Memory B cell (primary cell): ENCODE measurements around the gene ZNF575.

ENCODE experiments used
- ATAC-seq: fragments of 150-1000 bp; cut with Tn5 transposase; 2 replicates; pipeline ENCODE4 v1.10.0; 2021; ENCODE audit warnings: low read depth, mild to moderate bottlenecking, moderate library complexity
- DNase-seq, 2 donors: peaks; one replicate each; pipeline ENCODE4 v3.0.0; 2022; ENCODE audit warnings: low spot score in 2 of 2
- H3K27ac Mint-ChIP-seq: one replicate; pipeline ENCODE4 v1.8.0; 2022; ENCODE audit warnings: mild to moderate bottlenecking, moderate library complexity, mixed read lengths
- H3K27me3 Mint-ChIP-seq: one replicate; pipeline ENCODE4 v1.8.0; 2022; ENCODE audit warnings: mixed read lengths
- H3K36me3 Mint-ChIP-seq: one replicate; pipeline ENCODE4 v1.8.0; 2022; ENCODE audit warnings: mild to moderate bottlenecking, mixed read lengths
- H3K4me1 Mint-ChIP-seq: one replicate; pipeline ENCODE4 v1.8.0; 2022; ENCODE audit warnings: mixed read lengths
- H3K4me3 Mint-ChIP-seq: one replicate; pipeline ENCODE4 v1.8.0; 2022; ENCODE audit warnings: mild to moderate bottlenecking, moderate library complexity, mixed read lengths
- H3K9me3 Mint-ChIP-seq: one replicate; pipeline ENCODE4 v1.8.0; 2022; ENCODE audit warnings: mixed read lengths

ZNF575 gene

DNA sequence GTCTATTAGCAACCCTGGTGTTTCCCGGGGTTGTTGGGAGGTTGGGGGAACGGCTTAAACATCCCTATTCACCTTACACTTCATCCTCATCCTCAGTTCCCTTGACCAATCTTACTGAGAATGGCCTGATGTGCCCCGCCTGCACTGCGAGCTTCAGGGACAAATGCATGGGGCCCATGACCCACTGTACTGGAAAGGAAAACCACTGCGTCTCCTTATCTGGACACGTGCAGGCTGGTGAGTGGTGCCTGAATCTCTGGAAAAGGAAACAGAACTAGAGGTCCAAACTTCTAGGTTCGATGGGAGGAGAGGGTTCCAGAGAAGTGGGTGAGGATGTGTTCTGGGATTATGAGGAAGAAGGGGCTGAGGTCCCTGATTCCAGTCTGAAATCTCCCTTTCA, 48.5 kb downstream of the ZNF575 start:
- no peak overlapping the region for H3K27ac Mint-ChIP-seq

DNA sequence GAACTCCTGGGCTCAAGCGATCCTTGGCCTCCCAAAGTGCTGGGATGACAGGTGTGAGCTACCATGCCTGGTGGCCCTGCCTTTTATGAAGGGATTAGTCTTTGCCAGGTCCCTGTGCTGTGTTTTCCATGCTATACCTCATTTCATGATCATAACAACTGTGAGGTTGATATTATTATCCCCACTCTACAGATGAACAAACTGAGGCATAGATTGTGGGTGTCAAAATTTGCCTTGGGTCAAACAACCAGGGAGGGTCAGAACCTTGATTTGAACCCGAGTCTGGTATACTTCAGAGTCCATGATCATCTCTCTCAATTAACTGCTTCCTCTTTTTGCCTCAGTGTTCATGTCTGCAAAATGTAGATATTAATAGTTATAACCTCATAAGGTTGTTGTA, 49.5 kb downstream of the ZNF575 start:
- ATAC-seq (no peak), DNase-seq (no peak)
- Mint-ChIP-seq H3K27ac (no peak overlapping the region), H3K4me3 (no peak overlapping the region), H3K36me3 (peaks cover 4% of the 10 kb centered on the region), H3K27me3 (peaks cover 4% of the 10 kb centered on the region), H3K9me3 (no peaks in the 10 kb centered on the region), H3K4me1 (peaks cover 23% of the 10 kb centered on the region)

More for the DNA sequence above, 48.5 kb downstream of the ZNF575 start:
- Mint-ChIP-seq H3K4me1 (peaks cover 24% of the 10 kb centered on the region), H3K36me3 (peaks cover 4% of the 10 kb centered on the region), H3K27me3 (peaks cover 4% of the 10 kb centered on the region), H3K9me3 (no peaks in the 10 kb centered on the region), H3K4me3 (no peak overlapping the region)
- DNase-seq (no peak), ATAC-seq (no peak)

DNA sequence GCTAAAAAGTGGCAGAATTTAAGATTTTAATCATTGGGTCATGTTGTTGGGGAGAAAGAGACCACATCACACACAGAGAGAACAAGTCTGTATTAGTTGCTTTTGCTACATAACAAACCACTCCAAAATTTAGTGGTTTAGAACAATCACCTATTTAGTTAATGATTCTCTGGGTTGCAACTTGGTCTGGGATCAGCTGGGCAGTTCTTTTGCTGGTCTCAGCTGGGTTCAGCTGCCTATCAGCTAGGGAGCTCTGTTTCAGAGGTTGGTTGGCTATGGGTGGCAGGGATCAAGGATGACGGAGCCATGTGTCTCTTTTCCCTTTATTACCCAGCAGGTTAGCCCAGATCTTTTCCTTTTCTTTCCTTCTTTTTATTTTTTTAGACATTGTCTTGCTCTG, 51.5 kb downstream of the ZNF575 start:
- no peaks in the 10 kb centered on the region for H3K27me3 Mint-ChIP-seq
- H3K27ac Mint-ChIP-seq: peak overlapping the region; percentile 85

More for the DNA sequence above, 51.5 kb downstream of the ZNF575 start:
- H3K4me1 Mint-ChIP-seq: peaks cover 17% of the 10 kb centered on the region
- peaks cover 2% of the 10 kb centered on the region for H3K36me3 Mint-ChIP-seq
- no peak overlapping the region for H3K4me3 Mint-ChIP-seq
- DNase-seq (no peak), ATAC-seq (no peak)
- H3K9me3 Mint-ChIP-seq: no peaks in the 10 kb centered on the region
